ENCODE measurements around the gene YY1AP1.
"Not testable (repeated sequence)": the region's sequence is repeated elsewhere in the genome, so short reads cannot be mapped to it uniquely, and the experiment has no call there.

Gene YY1AP1

DNA sequence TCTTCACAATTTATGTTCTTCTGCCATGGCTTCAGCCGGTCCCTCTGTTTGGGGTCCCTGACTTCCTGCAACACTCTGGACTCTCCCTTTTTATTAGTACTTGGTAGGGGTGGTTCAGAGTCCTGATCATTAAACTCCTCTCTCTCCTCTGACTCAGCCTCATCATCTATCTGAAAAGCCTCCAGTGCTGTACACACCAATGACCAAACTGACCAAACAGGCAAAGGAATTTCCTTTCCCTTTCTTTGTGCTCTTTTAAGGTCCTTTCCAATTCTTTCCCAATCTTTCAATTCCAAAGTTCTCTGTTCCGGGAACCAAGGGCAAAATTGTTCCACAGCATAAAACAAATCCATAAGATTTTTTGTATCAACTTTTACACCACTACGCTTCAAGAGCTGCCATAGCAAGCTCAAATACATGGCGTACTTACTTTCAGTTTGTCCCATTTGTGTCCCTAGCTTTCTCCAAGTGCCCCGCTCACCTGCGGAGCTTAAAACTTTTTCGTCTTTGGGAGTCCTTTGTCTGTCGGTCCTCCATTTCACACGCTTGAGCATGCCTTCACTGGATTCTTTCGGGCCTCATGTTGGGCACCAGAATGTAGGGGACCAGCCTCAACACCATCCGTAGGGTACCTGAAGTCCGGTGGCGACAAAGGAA is 9.9 kb upstream of the YY1AP1 start:
- DNase-seq (ENCODE audit: low spot score), result no peak

DNA sequence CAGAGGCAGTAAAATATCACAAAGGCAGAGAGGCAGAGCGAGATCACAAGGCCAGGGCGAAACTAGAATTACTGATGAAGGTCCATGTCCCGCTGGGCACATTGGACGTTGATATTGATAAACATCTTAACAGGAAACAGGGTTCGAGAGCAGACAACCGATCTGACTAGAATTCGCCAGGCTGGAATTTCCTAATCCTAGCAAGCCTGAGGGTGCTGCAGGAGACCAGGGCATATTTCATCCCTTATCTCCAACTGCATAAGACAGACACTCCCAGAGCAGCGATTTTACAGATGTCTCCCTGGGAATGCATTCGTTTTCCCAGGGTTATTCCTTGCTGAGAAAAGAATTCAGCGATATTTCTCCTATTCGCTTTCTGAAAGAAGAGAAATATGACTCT is 9.0 kb upstream of the YY1AP1 start:
- H3K27ac ChIP-seq; POLR2A ChIA-PET (ENCODE audit: low non-redundant PET); DNase-seq (ENCODE audit: low spot score); CTCF ChIA-PET: not testable (repeated sequence)

More for the DNA sequence above, 9.9 kb upstream of the YY1AP1 start:
- TF ChIP-seq, protein P1, sequence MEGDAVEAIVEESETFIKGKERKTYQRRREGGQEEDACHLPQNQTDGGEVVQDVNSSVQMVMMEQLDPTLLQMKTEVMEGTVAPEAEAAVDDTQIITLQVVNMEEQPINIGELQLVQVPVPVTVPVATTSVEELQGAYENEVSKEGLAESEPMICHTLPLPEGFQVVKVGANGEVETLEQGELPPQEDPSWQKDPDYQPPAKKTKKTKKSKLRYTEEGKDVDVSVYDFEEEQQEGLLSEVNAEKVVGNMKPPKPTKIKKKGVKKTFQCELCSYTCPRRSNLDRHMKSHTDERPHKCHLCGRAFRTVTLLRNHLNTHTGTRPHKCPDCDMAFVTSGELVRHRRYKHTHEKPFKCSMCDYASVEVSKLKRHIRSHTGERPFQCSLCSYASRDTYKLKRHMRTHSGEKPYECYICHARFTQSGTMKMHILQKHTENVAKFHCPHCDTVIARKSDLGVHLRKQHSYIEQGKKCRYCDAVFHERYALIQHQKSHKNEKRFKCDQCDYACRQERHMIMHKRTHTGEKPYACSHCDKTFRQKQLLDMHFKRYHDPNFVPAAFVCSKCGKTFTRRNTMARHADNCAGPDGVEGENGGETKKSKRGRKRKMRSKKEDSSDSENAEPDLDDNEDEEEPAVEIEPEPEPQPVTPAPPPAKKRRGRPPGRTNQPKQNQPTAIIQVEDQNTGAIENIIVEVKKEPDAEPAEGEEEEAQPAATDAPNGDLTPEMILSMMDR (conservative IDR thresholded peaks at IDR 0.05; ENCODE audit: low read depth), result no peak
- POLR2A ChIA-PET (ENCODE audit: low non-redundant PET), result no interaction called here
- no peak overlapping the region for H3K27ac ChIP-seq
- CTCF ChIA-PET, result no interaction called here

DNA sequence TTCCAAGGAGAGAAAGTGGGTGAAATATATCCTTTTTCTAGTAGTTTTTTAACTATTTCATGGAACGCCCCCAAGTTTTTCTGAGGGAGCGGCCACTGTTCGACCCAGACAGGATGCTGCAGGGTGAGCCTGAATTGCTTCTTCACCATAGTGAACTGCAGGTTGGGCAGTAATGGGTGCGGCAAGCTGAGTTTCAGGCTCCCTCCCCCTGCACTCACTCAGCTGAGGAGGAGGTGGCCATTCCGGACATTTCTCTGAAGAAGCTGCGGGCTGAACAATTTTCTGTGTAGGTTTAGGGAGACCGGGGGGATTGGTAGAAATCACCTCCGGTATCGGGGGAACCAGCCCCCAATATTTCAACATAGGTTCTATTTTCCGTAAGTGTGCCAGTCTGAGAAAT is 8.5 kb upstream of the YY1AP1 start:
- TF ChIP-seq, protein P1 (conservative IDR thresholded peaks at IDR 0.05; ENCODE audit: low read depth), result no peak
- DNase-seq (ENCODE audit: low spot score), result no peak
- CTCF ChIA-PET, result no interaction called here
- no peak overlapping the region for H3K27ac ChIP-seq
- POLR2A ChIA-PET (ENCODE audit: low non-redundant PET), result no interaction called here

DNA sequence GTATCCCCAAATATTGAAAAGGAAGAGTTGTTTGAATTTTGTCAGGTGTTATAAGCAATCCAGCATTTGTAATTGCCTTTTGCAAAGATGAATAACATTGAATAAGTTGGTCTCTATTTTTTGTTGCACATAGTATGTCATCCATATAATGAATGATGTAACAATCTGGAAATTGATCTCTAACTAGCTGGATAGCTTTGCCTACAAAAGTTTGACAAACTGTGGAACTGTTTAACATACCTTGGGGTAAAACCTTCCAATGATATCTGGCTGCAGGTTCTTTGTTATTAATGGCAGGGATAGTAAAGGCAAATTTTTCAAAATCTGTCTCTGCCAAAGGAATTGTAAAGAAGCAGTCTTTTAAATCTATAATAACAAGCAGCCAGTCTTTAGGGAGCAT is 8.0 kb upstream of the YY1AP1 start:
- no peak overlapping the region for H3K27ac ChIP-seq
- ChIA-PET POLR2A (ENCODE audit: low non-redundant PET) (no interaction called here), CTCF (no interaction called here)
- TF ChIP-seq, protein P1 (conservative IDR thresholded peaks at IDR 0.05; ENCODE audit: low read depth), result no peak
- no peak for DNase-seq (ENCODE audit: low spot score)

DNA sequence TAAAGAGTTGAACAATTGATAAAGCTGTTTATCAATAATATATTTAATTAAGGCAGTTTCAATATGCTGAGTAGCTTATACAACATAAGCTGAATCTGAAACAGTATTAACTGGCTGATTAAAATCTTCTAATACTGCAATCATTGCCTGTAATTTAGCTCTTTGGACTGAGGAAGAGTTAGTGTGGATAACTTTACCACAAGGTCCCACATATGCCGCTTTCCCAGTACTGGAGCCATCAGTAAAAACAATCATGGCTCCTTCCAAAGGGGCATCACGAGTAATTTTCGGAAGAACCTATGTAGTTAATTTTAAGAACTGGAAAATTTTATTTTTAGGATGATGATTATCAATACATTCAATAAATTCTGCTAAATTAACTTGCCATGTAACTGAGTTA is 7.0 kb upstream of the YY1AP1 start:
- POLR2A ChIA-PET (ENCODE audit: low non-redundant PET), result no interaction called here

DNA sequence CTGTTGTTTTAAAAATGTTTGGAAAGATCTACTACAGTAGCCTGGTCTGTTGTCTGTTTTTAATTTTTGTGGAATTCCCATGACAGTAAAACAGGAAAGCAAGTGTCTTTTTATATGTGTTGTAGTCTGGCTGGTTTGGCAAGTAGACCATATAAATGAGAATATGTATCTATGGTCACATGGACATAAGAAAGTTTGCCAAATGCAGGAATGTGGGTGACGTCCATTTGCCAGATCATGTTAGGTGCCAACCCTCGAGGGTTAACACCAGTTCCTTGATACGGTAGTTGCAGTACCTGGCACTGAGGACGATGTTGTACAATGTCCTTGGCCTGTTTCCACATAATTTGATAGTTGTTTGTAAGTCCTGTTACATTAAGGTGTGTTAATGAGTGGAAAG is 6.5 kb upstream of the YY1AP1 start:
- no peak for DNase-seq (ENCODE audit: low spot score)
- H3K27ac ChIP-seq, result no peak overlapping the region
- TF ChIP-seq, protein P1 (conservative IDR thresholded peaks at IDR 0.05; ENCODE audit: low read depth), result no peak
- POLR2A ChIA-PET (ENCODE audit: low non-redundant PET), result no interaction called here
- CTCF ChIA-PET, result no interaction called here

More for the DNA sequence above, 7.0 kb upstream of the YY1AP1 start:
- no peak for DNase-seq (ENCODE audit: low spot score)
- TF ChIP-seq, protein P1 (conservative IDR thresholded peaks at IDR 0.05; ENCODE audit: low read depth), result no peak
- H3K27ac ChIP-seq, result no peak overlapping the region
- CTCF ChIA-PET, result no interaction called here

DNA sequence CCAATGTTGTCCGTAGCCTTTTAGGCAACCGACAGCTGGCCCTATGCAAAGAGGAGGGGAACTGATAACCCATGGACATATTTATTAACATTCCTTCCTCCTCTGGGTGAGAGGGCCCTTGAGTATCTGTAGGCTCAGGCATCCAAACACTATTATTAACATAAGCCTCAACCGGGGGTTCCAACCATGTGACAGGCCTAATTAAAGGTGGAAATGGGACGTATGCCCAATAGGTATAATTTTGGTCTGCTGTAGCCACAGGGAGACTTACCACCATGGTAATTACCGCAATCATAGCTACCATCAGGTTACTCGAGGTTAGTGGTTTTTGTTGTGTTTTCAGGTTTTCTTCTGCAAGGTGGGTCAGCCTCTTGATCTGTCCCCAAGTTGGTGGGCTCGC is 5.6 kb upstream of the YY1AP1 start:
- no peak overlapping the region for H3K27ac ChIP-seq
- POLR2A ChIA-PET (ENCODE audit: low non-redundant PET), result no interaction called here
- CTCF ChIA-PET, result no interaction called here
- TF ChIP-seq, protein P1 (conservative IDR thresholded peaks at IDR 0.05; ENCODE audit: low read depth), result no peak
- no peak for DNase-seq (ENCODE audit: low spot score)
